Kasumi-1 (cell line): Measurements from ENCODE around the gene HDGFL2.
A peak's percentile ranks its signal among the peaks of the same experiment; 100 is the strongest.

Experiments used
- DNase-seq, 2 experiments: peaks; one replicate each; lab custom pipeline; 2025; lab: John Stamatoyannopoulos, UW

The HDGFL2 gene

GRCh38 chr19:4471403-4472173 lies 509 bp upstream of the HDGFL2 start:
- DNase-seq: peak; percentile 100

- DNase-seq: no peak
Observed at GRCh38 chr19:4473011-4473762, 1.1 kb downstream of the HDGFL2 start.

- DNase-seq: no peak
Observed at GRCh38 chr19:4473763-4474513, 1.8 kb downstream of the HDGFL2 start.

DNA sequence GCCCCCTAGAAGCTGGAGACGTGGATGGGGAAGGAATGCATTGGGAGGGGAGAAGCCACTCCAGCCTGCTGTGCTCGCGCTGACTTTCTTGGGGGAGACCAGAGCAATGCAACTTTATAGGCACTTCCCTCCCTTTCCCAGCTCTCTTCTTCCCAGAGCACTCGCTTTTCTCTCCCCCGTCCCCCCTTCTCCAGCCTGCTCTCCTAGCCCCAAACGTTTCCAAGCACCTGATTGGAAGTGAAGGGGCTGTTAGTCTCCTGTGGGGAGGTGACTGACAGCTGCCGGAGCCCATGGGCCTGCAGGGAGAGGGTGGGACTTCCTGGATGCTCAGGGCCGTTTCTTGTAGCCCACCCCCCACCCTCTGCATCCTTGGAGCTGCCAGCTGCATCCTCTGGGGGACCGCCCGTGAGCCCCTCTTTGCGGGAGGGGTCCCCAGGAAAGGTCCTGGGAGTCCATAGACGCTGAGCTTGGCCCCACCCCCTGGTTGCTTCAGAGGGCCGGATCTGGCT lies 2.5 kb downstream of the HDGFL2 start:
- DNase-seq: peak in 1 of 2 experiments; percentile 12

DNA sequence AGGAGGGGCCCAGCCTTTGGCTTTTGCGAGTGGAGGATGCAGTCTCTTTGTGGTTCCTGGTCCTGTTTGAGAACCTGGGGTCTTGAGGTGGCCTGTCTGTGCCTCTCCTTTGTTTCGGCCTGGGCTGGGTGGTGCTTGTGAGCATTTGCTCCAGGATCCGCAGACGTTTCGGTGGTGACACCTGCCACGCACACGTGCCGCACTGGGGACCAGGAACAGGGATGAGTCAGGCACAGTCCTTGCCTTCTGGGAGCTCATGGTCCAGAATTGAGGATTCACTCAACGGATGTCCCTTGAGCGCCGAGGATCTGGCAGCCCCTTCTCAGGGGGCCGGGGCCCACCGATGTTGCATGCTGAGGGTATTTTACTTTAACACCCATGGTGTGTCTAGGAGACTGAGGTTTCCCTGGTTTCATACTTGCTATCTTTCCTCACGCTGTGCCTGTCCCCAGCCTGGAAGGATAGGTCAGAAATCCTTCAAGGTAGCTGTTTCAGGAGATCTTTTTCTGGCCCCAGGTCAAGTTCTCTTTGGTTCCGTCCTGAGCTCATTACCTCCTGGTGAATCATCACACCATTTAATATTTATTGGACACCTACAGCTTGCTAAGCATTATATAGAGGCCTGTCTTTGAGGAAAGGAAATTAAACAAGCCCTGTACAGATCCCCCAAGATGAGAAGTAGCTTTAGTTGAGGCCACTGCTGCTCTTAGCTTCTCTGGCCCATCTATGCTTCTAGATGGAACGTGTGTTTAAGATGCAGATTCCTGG lies 5.1 kb downstream of the HDGFL2 start:
- DNase-seq: no peak

GRCh38 chr19:4482721-4483364 lies 10.7 kb downstream of the HDGFL2 start:
- DNase-seq: no peak

DNA sequence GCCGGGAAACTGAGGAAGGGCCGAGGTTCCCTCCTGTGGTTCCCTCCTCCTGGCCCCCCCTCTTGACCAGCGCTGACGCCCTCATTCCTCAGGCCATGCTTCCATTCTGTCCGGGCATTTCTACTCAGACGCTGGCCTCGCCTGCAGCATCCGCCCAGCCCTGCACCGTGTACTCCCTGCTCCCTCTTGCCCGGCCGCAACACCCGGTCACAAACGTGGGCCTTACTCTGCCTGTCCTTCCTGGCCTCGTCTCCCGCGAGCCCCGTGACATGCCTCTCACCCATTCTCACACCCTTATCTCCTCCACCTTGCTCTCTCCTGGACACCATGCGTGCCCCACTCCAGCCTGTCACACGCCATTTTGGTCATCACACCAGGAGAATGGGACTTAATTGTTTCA lies 11.3 kb downstream of the HDGFL2 start:
- no peak for DNase-seq

- DNase-seq: no peak
Observed at GRCh38 chr19:4487572-4487971, 15.5 kb downstream of the HDGFL2 start.

- DNase-seq: no peak
Observed at GRCh38 chr19:4488496-4488895, 16.4 kb downstream of the HDGFL2 start.

GRCh38 chr19:4491446-4491845 lies 19.3 kb downstream of the HDGFL2 start:
- DNase-seq: no peak

DNA sequence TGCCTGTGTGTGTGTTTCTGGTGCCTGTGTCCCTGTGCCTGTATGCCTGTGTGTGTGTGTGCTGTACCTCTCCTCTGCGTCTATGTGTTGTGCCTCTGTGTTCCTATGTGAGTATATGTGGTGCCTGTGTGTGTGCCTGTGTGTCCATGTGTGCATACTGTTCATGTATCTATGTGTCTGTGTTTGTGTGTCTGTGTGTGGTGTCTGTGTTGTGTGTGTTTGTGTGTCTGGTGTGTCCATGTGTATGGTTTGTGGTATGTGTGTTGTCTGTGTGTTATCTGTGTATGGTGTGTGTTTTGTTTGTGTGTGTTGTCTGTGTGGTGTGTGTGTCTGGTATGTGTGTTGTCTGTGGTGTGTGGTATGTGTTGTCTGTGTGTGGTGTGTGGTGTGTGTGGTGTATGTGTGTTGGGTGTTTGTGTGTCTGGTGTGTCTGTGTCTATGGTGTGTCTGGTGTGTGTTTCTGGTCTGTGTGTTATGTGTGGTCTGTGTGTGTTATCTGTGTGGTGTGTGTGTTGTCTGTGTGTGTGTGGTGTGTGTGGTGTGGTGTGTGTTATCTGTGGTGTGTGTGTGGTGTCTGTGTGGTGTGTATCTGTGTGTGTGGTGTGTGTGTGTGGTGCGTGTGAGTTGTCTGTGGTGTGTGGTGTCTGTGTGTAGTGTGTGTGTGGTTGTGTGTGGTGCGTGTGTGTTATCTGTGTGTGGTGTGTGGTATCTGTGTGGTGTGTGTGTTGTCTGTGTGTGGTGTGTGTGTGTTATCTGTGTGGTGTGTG lies 20.4 kb downstream of the HDGFL2 start:
- DNase-seq: no peak

DNA sequence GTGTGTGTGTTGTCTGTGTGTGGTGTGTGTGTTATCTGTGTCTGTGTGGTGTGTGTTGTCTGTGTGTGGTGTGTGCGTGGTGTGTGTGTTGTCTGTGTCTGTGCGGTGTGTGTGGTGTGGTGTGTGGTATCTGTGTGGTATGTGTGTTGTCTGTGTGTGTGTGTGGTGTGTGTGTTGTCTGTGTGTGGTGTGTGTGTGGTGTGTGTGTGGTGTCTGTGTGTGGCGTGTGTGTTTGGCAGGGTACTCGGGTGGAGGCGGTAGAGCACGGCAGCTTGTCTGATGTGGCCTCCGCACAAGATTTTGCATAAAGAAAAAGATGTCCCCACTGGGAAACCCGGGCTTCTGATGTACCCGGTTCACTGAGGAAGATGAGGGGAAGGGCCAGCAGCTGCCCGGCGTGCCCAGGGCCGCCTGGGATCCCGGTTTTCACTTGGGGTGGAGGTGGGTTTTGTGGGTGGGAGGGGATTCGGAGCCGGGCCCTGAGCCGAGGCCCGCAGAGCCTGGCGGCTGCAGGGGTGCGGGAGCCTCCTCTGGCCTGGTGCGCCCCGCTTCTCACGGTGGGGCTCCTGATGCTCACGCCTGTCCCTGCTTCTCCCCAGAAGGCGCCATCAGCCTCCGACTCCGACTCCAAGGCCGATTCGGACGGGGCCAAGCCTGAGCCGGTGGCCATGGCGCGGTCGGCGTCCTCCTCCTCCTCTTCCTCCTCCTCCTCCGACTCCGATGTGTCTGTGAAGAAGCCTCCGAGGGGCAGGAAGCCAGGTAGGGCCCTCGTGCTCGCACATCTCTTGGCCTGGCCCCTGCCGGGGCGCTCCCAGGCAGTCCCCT lies 21.2 kb downstream of the HDGFL2 start:
- no peak for DNase-seq

GRCh38 chr19:4493929-4494690 lies 22.0 kb downstream of the HDGFL2 start:
- no peak for DNase-seq

DNA sequence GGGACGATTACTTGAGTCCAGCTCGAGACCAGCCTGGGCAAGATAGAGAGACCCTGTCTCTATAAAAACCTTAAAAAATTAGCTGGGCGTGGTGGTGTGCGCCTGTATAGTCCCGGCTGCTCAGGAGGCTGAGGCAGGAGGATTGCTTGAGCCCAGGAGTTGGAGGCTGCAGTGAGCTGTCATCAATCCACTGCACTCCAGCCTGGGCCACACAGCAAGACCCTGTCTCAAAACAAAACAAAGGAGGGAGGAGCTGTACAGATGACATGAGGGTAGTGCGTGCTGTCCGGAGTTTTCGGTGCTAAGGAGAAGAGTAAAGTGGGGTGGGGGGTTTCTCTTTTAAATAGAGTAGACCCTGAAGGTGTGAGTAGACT lies 22.6 kb downstream of the HDGFL2 start:
- no peak for DNase-seq

GRCh38 chr19:4495471-4495870 lies 23.4 kb downstream of the HDGFL2 start:
- no peak for DNase-seq

GRCh38 chr19:4496304-4496703 lies 24.2 kb downstream of the HDGFL2 start:
- no peak for DNase-seq

DNA sequence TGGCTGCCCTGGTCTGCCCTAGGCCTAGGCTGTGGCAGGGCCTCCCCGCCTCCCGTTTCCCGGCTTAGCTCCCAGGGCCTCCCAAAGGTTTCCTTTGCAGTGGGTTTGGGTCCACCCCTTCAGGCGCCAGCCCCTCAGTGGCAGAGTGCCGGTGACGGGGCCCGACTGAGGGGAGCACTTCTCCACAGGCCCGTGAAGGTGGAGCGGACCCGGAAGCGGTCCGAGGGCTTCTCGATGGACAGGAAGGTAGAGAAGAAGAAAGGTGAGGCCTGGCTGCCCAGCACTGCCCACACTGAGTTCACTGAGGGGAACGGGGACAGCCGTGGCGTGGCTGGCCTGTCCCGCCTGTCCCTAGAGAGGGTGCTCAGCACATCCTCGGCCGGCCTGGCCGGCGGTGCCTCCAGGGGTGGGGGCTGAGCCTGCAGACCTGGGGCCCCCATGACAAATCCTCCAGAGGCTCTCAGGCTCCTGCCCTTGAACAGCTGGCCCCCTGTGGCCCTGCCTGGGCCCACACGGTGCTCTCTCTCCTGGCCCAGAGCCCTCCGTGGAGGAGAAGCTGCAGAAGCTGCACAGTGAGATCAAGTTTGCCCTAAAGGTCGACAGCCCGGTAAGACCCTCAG lies 25.8 kb downstream of the HDGFL2 start:
- DNase-seq: no peak

- no peak for DNase-seq
Observed at GRCh38 chr19:4498694-4499093, 26.6 kb downstream of the HDGFL2 start.
